Suprapubic skin (tissue), 4 donors: ENCODE results near the gene MALAT1. TPM values are rescaled to one million over a fixed set of nuclear protein-coding genes. Genes with fewer than 3 reads are reported as not detected.

ENCODE experiments used
- DNase-seq, 2 donors: peaks; one replicate each; pipeline ENCODE4 v3.0.0-alpha.2; 2019; ENCODE audit warnings: low spot score in 2 of 2
- H3K27ac ChIP-seq: fragments of 200-600 bp; sonication (generic); one replicate; pipeline ENCODE4 v1.5.1; 2019
- H3K27me3 ChIP-seq: fragments of 200-600 bp; sonication (generic); one replicate; pipeline ENCODE4 v1.5.1; 2019
- H3K36me3 ChIP-seq: fragments of 200-600 bp; sonication (generic); one replicate; pipeline ENCODE4 v1.5.1; 2019
- H3K4me1 ChIP-seq: fragments of 200-600 bp; sonication (generic); one replicate; pipeline ENCODE4 v1.5.1; 2019
- H3K4me3 ChIP-seq: fragments of 200-600 bp; sonication (generic); one replicate; pipeline ENCODE4 v1.5.1; 2019; ENCODE audit warnings: mild to moderate bottlenecking
- H3K9me3 ChIP-seq: fragments of 200-600 bp; sonication (generic); one replicate; pipeline ENCODE4 v1.5.1; 2019
- EP300 ChIP-seq: sonication (generic); formaldehyde crosslinking; IDR thresholded peaks from one replicate; pipeline ENCODE4 v1.6.1; 2017; ENCODE audit warnings: antibody characterized with exemption
- POLR2A ChIP-seq, 2 donors: fragments of 450-650 bp; IDR thresholded peaks; one replicate each; pipeline ENCODE4 v1.6.1; 2017; ENCODE audit warnings: antibody characterized with exemption in 2 of 2, mild to moderate bottlenecking in 2 of 2, moderate library complexity in 2 of 2
- POLR2AphosphoS5 ChIP-seq, 3 donors: sonication (generic); formaldehyde crosslinking; IDR thresholded peaks; one replicate each; pipeline ENCODE4 v1.6.1; 2017; ENCODE audit warnings: antibody characterized with exemption in 3 of 3
- WGBS: methylation state at CpG from one replicate; pipeline ENCODE4 v1.1.5; 2018; 5-methylcytosine and 5-hydroxymethylcytosine counted together
- total RNA-seq, 4 donors: library from RNA; depleted of rRNA; stranded (reverse); fragments of >200 nt; gene quantifications; one replicate each; pipeline ENCODE4 v1.1.0, GENCODE V29; 2016
- TF ChIP-seq, protein P1 (sequence below), 2 donors: fragments of 200-600 bp in 1 of 2; fragments of 450-650 bp in 1 of 2; sonication (generic) in 1 of 2; IDR thresholded peaks; one replicate each; pipeline ENCODE4 v1.5.1; 2016 to 2019; ENCODE audit warnings: antibody characterized with exemption in 2 of 2, mild to moderate bottlenecking in 1 of 2, moderate library complexity in 1 of 2

The MALAT1 gene
- total RNA-seq, 4 donors from 2014 or later, result 10,207 to 42,728 (median 11,538) TPM

DNA sequence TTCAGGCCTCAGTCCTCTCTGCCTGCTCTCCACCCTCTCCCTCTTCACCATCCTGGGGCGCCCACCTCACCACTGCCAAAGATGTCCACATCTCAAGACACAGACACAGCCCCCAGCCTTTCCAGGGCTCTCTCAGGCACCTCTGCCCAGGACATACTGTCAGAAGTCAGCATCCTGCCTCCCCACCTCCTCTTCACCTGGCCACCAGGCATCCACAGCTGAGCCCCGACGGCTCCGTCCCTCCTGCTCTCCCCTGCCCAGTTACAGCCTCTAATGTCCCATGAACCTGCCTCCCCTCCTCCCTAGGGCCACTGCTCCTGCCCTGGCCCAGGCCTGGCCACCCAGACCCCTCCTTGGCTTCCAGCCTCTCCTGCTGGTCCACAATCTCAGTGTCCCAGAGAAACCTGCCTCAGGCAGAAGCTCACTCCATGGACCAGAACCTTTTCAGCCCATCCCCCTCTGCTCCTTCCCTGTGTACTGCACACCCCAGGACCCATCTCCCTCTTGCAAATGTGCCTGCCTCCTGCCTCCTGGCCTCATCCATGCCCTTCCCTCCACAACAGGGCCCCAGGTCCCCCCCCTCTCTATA lies 56.1 kb downstream of the MALAT1 start:
- H3K9me3 ChIP-seq, result no peaks in the 10 kb centered on the region
- H3K4me3 ChIP-seq, result no peak overlapping the region
- no peaks in the 10 kb centered on the region for H3K27me3 ChIP-seq
- peaks cover 82% of the 10 kb centered on the region for H3K4me1 ChIP-seq
- DNase-seq, result no peak
- TF ChIP-seq POLR2A (IDR thresholded peaks at IDR 0.05), result no peak
- TF ChIP-seq POLR2AphosphoS5 (IDR thresholded peaks at IDR 0.05), result no peak
- peaks cover 8% of the 10 kb centered on the region for H3K36me3 ChIP-seq
- H3K27ac ChIP-seq, result no peak overlapping the region
- 76% methylated on average over 4 of the region's 4 CpGs for WGBS

DNA sequence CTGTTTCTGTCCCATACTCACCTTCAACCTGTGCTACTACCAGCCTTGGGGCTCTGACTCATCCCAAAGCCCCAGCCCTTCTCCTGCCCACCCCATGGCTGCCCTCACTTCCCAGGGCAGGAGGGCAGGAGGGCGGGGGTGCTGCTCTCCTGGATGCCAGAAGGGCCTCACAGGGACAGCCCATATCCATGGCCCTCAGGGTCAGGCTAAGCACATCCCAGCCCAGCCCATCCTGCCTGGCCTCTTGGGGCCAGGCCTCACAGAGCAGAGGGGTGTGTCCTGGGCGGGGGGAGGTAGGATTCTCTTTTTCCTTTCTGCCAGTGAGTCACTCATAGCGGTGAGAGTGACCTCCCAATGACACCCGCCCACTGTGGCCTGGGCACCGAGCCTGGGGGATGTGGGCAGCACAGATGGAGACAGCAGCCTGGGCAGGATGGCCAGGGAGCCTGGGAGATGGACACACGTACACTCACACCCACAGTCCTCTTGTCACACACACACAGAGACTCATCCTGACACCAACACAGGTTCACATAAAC lies 56.9 kb downstream of the MALAT1 start:
- H3K9me3 ChIP-seq, result no peaks in the 10 kb centered on the region
- 41% methylated on average over 3 of the region's 6 CpGs for WGBS
- H3K36me3 ChIP-seq, result peaks cover 8% of the 10 kb centered on the region
- peaks cover 90% of the 10 kb centered on the region for H3K4me1 ChIP-seq
- no peaks in the 10 kb centered on the region for H3K27me3 ChIP-seq
- TF ChIP-seq, protein P1, sequence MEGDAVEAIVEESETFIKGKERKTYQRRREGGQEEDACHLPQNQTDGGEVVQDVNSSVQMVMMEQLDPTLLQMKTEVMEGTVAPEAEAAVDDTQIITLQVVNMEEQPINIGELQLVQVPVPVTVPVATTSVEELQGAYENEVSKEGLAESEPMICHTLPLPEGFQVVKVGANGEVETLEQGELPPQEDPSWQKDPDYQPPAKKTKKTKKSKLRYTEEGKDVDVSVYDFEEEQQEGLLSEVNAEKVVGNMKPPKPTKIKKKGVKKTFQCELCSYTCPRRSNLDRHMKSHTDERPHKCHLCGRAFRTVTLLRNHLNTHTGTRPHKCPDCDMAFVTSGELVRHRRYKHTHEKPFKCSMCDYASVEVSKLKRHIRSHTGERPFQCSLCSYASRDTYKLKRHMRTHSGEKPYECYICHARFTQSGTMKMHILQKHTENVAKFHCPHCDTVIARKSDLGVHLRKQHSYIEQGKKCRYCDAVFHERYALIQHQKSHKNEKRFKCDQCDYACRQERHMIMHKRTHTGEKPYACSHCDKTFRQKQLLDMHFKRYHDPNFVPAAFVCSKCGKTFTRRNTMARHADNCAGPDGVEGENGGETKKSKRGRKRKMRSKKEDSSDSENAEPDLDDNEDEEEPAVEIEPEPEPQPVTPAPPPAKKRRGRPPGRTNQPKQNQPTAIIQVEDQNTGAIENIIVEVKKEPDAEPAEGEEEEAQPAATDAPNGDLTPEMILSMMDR (IDR thresholded peaks at IDR 0.05), result no peak
- TF ChIP-seq POLR2AphosphoS5 (IDR thresholded peaks at IDR 0.05) (no peak), POLR2A (IDR thresholded peaks at IDR 0.05) (no peak), EP300 (no peak)
- no peak overlapping the region for H3K4me3 ChIP-seq
- peak in 1 of 2 donors; percentile 86 for DNase-seq
- H3K27ac ChIP-seq, result no peak overlapping the region

Other genes with a start within 250 kb of the MALAT1 start
- 10 to 100 TPM in 1 of 4 donors, 1 to 10 TPM in 3; 4.5 to 19.7 (median 7.3) TPM for gene POLA2, start 237.1 kb upstream of the MALAT1 start, total RNA-seq
- 1 to 10 TPM; 1.9 to 8.3 (median 5.7) TPM for gene CDC42EP2, start 184.2 kb upstream of the MALAT1 start, total RNA-seq
- gene DPF2, start 165.2 kb upstream of the MALAT1 start, total RNA-seq, result 10 to 100 TPM; 17.8 to 35.8 (median 27.4) TPM
- gene TIGD3, start 144.3 kb upstream of the MALAT1 start, total RNA-seq, result under 1 TPM in 3 of 4 donors, not detected in 1; 0.32 to 0.76 (median 0.64) TPM
- 1 to 10 TPM; 3.9 to 6.2 (median 4.7) TPM for gene SLC25A45, start 116.4 kb upstream of the MALAT1 start, total RNA-seq
- gene FRMD8, start 112.4 kb upstream of the MALAT1 start, total RNA-seq, result 100 to 1,000 TPM in 1 of 4 donors, 10 to 100 TPM in 3; 56.2 to 107 (median 81.5) TPM
- gene NEAT1, start 76.2 kb upstream of the MALAT1 start, total RNA-seq, result 1,000 to 10,000 TPM in 1 of 4 donors, 100 to 1,000 TPM in 3; 336 to 2,041 (median 481) TPM
- 10 to 100 TPM; 63.2 to 83.6 (median 78.4) TPM for gene SCYL1, start 26.0 kb downstream of the MALAT1 start, total RNA-seq
- 10 to 100 TPM; 65.1 to 86.7 (median 71.0) TPM for gene LTBP3, start 59.3 kb downstream of the MALAT1 start, total RNA-seq
- 10 to 100 TPM; 60.9 to 97.4 (median 77.9) TPM for gene ZNRD2, start 71.4 kb downstream of the MALAT1 start, total RNA-seq
- 100 to 1,000 TPM in 1 of 4 donors, 10 to 100 TPM in 3; 45.2 to 103 (median 72.0) TPM for gene FAM89B, start 73.5 kb downstream of the MALAT1 start, total RNA-seq
- 100 to 1,000 TPM in 1 of 4 donors, 10 to 100 TPM in 3; 40.3 to 150 (median 56.2) TPM for gene EHBP1L1, start 77.0 kb downstream of the MALAT1 start, total RNA-seq
- gene KCNK7, start 96.8 kb downstream of the MALAT1 start, total RNA-seq, result 100 to 1,000 TPM in 3 of 4 donors, 10 to 100 TPM in 1; 32.6 to 183 (median 144) TPM
- gene MAP3K11, start 115.2 kb downstream of the MALAT1 start, total RNA-seq, result 10 to 100 TPM; 29.2 to 45.5 (median 37.0) TPM
- 10 to 100 TPM; 38.5 to 59.3 (median 43.6) TPM for gene PCNX3, start 116.7 kb downstream of the MALAT1 start, total RNA-seq
- 10 to 100 TPM; 14.9 to 21.6 (median 19.0) TPM for gene SIPA1, start 139.1 kb downstream of the MALAT1 start, total RNA-seq
- 100 to 1,000 TPM in 2 of 4 donors, 10 to 100 TPM in 2; 71.7 to 111 (median 93.5) TPM for gene RELA, start 163.9 kb downstream of the MALAT1 start, total RNA-seq
- gene KAT5, start 213.2 kb downstream of the MALAT1 start, total RNA-seq, result 100 to 1,000 TPM in 1 of 4 donors, 10 to 100 TPM in 3; 69.8 to 103 (median 77.5) TPM
- gene RNASEH2C, start 221.8 kb downstream of the MALAT1 start, total RNA-seq, result 10 to 100 TPM; 24.5 to 53.8 (median 33.7) TPM